ENCODE data around the gene ZBTB16. TPM values are rescaled to one million over a fixed set of nuclear protein-coding genes. Genes with fewer than 3 reads are reported as not detected.

ZBTB16 gene
- total and polyA plus RNA-seq, 8 donors = 7.9 to 318 (median 55.3) TPM

- TF ChIP-seq CTCF (IDR thresholded peaks at IDR 0.05) = no peak
- TF ChIP-seq POLR2A (IDR thresholded peaks at IDR 0.05) = no peak
- TF ChIP-seq EP300 (IDR thresholded peaks at IDR 0.05) = no peak
- Histone ChIP-seq H3K4me3 (no peak overlapping the region), H3K9me3 (no peaks in the 10 kb centered on the region), H3K36me3 (peaks cover 0 to 22% (median 11%) of the 10 kb centered on the region in 4 donors), H3K4me1 (peaks cover 82 to 100% (median 97%) of the 10 kb centered on the region in 4 donors), H3K27me3 (no peaks in the 10 kb centered on the region), H3K27ac (peak overlapping the region in 4 of 5 donors; percentile 3 to 99 (median 77))
- no peak for DNase-seq
- intact Hi-C loops (cut with DNase I; ENCODE audit: low total_unique reads) = loop anchor here (10.0 kb wide), 1 partner anchor 49 kb away; no protein-coding TSS in a partner anchor
- 70 to 86% (median 78%) methylated on average over 8 to 9 of the region's 9 CpGs for WGBS, 5 donors
Observed at GRCh38 chr11:114133548-114134329, 74.2 kb downstream of the ZBTB16 start.

DNA sequence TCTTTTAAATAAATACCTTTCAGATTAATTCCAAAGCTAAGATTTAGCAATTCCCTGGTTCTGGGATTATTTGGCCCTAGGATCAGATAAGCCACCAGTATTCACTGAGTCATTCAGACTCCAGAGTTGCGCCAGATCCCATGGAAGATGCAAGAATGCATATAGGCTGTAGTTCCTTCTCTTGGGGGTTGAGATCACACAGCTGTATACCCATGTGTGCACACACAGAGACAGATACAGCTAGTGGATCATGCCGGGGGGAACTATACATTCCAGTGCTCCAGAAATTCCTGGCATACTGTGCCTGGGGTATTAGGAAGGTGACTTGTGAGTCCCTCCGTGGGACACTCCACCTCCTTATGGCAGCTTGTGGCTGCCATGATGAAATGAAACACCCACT is 75.4 kb downstream of the ZBTB16 start:
- H3K27ac ChIP-seq = peak overlapping the region in 4 of 5 donors; percentile 55 to 99 (median 76)
- intact Hi-C loops (cut with DNase I; ENCODE audit: low total_unique reads) = loop anchor here (10.0 kb wide), 1 partner anchor 50 kb away; no protein-coding TSS in a partner anchor
- TF ChIP-seq POLR2AphosphoS5 (IDR thresholded peaks at IDR 0.05) (peak in 1 of 3 donors; percentile 24), POLR2A (IDR thresholded peaks at IDR 0.05) (no peak), EP300 (IDR thresholded peaks at IDR 0.05) (no peak), CTCF (IDR thresholded peaks at IDR 0.05) (no peak)
- no peaks in the 10 kb centered on the region for H3K27me3 ChIP-seq
- no peak for DNase-seq
- peaks cover 0 to 16% (median 14%) of the 10 kb centered on the region in 4 donors for H3K36me3 ChIP-seq
- peaks cover 82 to 100% (median 95%) of the 10 kb centered on the region in 4 donors for H3K4me1 ChIP-seq
- no peak overlapping the region for H3K4me3 ChIP-seq
- H3K9me3 ChIP-seq = no peaks in the 10 kb centered on the region
- WGBS, 5 donors = 76 to 93% (median 92%) methylated on average over 3 of the region's 3 CpGs

DNA sequence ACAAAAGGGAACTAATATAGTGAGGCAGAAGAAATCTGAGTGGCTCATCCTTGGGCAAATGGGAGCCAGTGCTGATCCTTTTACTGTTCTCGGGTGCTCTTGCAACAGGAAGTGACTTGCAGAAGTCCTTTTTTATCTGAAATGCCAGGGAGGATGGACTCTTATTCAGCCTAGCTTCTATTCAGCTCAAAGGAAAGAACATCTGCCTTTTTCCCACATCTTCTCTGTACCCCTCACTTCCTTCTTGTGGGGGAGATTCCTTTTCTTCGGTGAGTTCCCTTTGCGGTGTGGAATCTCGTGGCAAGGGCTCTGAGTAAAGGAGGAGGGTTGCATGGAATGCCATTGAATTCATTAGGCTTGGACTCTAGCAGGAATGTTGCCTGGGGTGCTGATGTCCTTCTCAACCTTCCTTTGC is 76.2 kb downstream of the ZBTB16 start:
- TF ChIP-seq POLR2A (IDR thresholded peaks at IDR 0.05) (no peak), EP300 (IDR thresholded peaks at IDR 0.05) (no peak), POLR2AphosphoS5 (IDR thresholded peaks at IDR 0.05) (peak in 1 of 3 donors; percentile 26), CTCF (IDR thresholded peaks at IDR 0.05) (no peak)
- no peak overlapping the region for H3K4me3 ChIP-seq
- DNase-seq = no peak
- H3K9me3 ChIP-seq = no peaks in the 10 kb centered on the region
- 69 to 75% (median 71%) methylated on average over 4 of the region's 4 CpGs for WGBS, 5 donors
- H3K27me3 ChIP-seq = no peaks in the 10 kb centered on the region
- peaks cover 2 to 20% (median 14%) of the 10 kb centered on the region in 4 donors for H3K36me3 ChIP-seq
- intact Hi-C loops (cut with DNase I; ENCODE audit: low total_unique reads) = loop anchor here (10.0 kb wide), 1 partner anchor 51 kb away; no protein-coding TSS in a partner anchor
- peak overlapping the region in 4 of 5 donors; percentile 55 to 99 (median 76) for H3K27ac ChIP-seq
- peaks cover 82 to 100% (median 94%) of the 10 kb centered on the region in 4 donors for H3K4me1 ChIP-seq

- H3K36me3 ChIP-seq = peaks cover 8 to 29% (median 20%) of the 10 kb centered on the region in 4 donors
- H3K4me1 ChIP-seq = peaks cover 78 to 100% (median 89%) of the 10 kb centered on the region in 4 donors
- no peak for TF ChIP-seq POLR2A (IDR thresholded peaks at IDR 0.05)
- no peak for TF ChIP-seq CTCF (IDR thresholded peaks at IDR 0.05)
- no peak for TF ChIP-seq POLR2AphosphoS5 (IDR thresholded peaks at IDR 0.05)
- no peak for TF ChIP-seq EP300 (IDR thresholded peaks at IDR 0.05)
- H3K27me3 ChIP-seq = no peaks in the 10 kb centered on the region
- intact Hi-C loops (cut with DNase I; ENCODE audit: low total_unique reads) = loop anchor here (10.0 kb wide), 1 partner anchor 52 kb away; no protein-coding TSS in a partner anchor
- H3K27ac ChIP-seq = peak overlapping the region in 4 of 5 donors; percentile 55 to 99 (median 76)
- no peak for DNase-seq
- peak overlapping the region in 1 of 4 donors; percentile 4 for H3K4me3 ChIP-seq
- H3K9me3 ChIP-seq = no peaks in the 10 kb centered on the region
- WGBS, 5 donors = 68 to 82% (median 72%) methylated on average over 10 of the region's 10 CpGs
Observed at GRCh38 chr11:114136686-114137640, 77.5 kb downstream of the ZBTB16 start.

Data from stomach (tissue), 9 donors.